ENCODE results near the gene ECE1. TPM values are rescaled to one million over a fixed set of nuclear protein-coding genes. Genes with fewer than 3 reads are reported as not detected.

ECE1 gene
- total and polyA plus RNA-seq, 2 of the 13 experiments (the other 11 are each of a cell fraction or from before 2014, with no cell fraction given): 13.5 to 21.2 TPM

DNA sequence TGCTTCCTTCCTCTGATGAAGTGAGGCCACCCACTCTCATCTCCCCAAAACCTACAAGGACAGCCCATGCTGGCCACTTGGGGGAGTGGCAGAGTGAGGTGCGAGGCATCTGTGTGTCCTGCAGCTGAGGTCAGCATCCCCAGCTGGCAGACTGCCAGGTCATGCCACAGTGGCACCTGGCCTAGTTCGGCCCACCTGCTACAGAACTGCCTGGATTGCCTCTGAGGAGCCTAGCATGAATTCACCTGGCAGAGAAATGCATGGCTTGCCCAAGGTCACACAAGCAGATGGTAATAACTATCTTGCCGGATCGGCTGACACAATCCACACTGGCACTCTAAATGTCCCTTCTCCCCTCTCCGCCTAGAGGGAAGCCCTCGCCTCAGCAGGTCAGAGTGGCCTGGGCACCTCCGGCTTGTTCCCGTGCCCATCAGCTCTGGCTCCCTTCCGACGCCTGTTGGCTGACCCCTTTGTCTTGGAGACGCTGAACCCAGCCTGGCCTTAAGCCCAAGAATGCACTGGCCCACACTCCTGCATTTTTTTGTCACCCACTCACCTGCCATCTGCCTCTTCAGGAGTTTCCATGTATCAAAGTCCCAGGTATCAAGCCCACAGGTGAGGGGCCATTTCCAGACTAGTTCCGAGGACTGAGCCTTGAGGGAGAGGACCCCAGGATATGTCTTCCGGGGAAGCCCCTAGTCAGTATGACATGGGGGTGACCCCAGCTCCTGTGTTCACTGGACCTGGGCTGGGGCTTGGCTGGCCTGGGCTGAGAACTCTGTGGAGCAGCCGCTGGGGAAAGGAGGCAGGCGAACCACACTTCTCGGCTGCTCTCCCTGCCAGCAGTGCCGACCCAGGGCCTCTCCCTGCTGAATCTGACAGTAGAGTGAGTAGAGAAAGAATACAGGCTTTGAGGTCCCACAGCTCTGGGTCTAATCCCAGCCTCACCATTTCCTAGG, 21.7 kb downstream of the ECE1 start:
- Histone ChIP-seq H2AFZ (ENCODE audit: low read length) (no peak overlapping the region), H3K9me3 (ENCODE audit: low read length) (no peaks in the 10 kb centered on the region), H4K20me1 (ENCODE audit: insufficient read depth, low read length) (no peaks in the 10 kb centered on the region), H3K27ac (ENCODE audit: extremely low read length, insufficient read depth, low read length) (peak overlapping the region; percentile 70), H3K4me3 (replicated peaks in 1 of 3; ENCODE audit: insufficient read depth in 1 of 3, low read depth in 2 of 3, low read length in 3 of 3) (no peak overlapping the region), H3K27me3 (ENCODE audit: control insufficient read depth in 1 of 2, insufficient read depth in 2 of 2, low read length in 2 of 2) (no peaks in the 10 kb centered on the region), H3K9ac (ENCODE audit: insufficient read depth, low read depth, low read length) (no peak overlapping the region), H3K4me2 (ENCODE audit: low read depth, low read length) (no peak overlapping the region), H3K4me1 (ENCODE audit: insufficient read depth, low read length) (peaks cover 88% of the 10 kb centered on the region), H3K79me2 (ENCODE audit: insufficient read depth, low read length) (no peaks in the 10 kb centered on the region), H3K36me3 (replicated peaks in 1 of 2; ENCODE audit: control insufficient read depth in 1 of 2, insufficient read depth in 2 of 2, low read length in 2 of 2) (0 out of 5 replicates have a peak, but pooled peaks cover 0 to 3% of the 10 kb centered on the region in 2 experiments)
- ChIA-PET CTCF (ENCODE audit: low intra/inter-chr PET ratio, low total read pairs) (interaction anchor here (1.4 kb wide), 1 partner anchor 77 kb away, joined by 5 read pairs; no protein-coding TSS in a partner anchor), POLR2A (interaction anchor here (1.3 to 2.1 kb wide), 3 partner anchors 12 to 70 kb away, joined by 4 to 26 read pairs (median 5); no protein-coding TSS in a partner anchor)
- DNase-seq (ENCODE audit: low spot score): no peak
- no peak for ATAC-seq
- WGBS (ENCODE audit: low lambda C conversion rate): 91% methylated on average over 13 of the region's 17 CpGs
- in situ Hi-C loops (cut with HindIII; ENCODE audit: extremely low pct_ligation_motif_present, low pct_unique_long_range_greater_than_20kb): no loop called here
- no TSS peak for BruUV-seq (replicated peaks)
- intact Hi-C loops (cut with micrococcal nuclease; ENCODE audit: unreplicated experiment): loop anchor here (5.0 kb wide), 1 partner anchor 69 kb away; no protein-coding TSS in a partner anchor
- TF ChIP-seq ZNF446 (CRISPR knock-in tag; IDR thresholded peaks at IDR 0.05) (0 out of 2 replicates have a peak, but pooled peaks have one; percentile 24), SALL1 (CRISPR knock-in tag; IDR thresholded peaks at IDR 0.05) (peak; percentile 23; the same call in 1 of the 2 replicates), HES4 (CRISPR knock-in tag; IDR thresholded peaks at IDR 0.05; ENCODE audit: borderline replicate concordance) (0 out of 2 replicates have a peak, but pooled peaks have one; percentile 37), SRSF4 (IDR thresholded peaks at IDR 0.05; ENCODE audit: low read depth, low read length, poor library complexity, severe bottlenecking) (no peak), ZNF235 (CRISPR knock-in tag; IDR thresholded peaks at IDR 0.05; ENCODE audit: borderline replicate concordance) (no peak), ZNF891 (CRISPR knock-in tag; IDR thresholded peaks at IDR 0.05) (peak; percentile 54; the same call in 1 of the 2 replicates), HNRNPL (IDR thresholded peaks at IDR 0.05; ENCODE audit: low read depth, low read length) (0 out of 2 replicates have a peak, but pooled peaks have one; percentile 57), ZNF225 (CRISPR knock-in tag; IDR thresholded peaks at IDR 0.05) (0 out of 2 replicates have a peak, but pooled peaks have one; percentile 19), LCORL (IDR thresholded peaks at IDR 0.05) (peak; percentile 37; the same call in 1 of the 2 replicates), LCORL (CRISPR knock-in tag; IDR thresholded peaks at IDR 0.05) (no peak)
- TF ChIP-seq, protein P1, sequence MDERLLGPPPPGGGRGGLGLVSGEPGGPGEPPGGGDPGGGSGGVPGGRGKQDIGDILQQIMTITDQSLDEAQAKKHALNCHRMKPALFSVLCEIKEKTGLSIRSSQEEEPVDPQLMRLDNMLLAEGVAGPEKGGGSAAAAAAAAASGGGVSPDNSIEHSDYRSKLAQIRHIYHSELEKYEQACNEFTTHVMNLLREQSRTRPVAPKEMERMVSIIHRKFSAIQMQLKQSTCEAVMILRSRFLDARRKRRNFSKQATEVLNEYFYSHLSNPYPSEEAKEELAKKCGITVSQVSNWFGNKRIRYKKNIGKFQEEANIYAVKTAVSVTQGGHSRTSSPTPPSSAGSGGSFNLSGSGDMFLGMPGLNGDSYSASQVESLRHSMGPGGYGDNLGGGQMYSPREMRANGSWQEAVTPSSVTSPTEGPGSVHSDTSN (CRISPR knock-in tag; IDR thresholded peaks at IDR 0.05): no peak
- TF ChIP-seq, protein P2, sequence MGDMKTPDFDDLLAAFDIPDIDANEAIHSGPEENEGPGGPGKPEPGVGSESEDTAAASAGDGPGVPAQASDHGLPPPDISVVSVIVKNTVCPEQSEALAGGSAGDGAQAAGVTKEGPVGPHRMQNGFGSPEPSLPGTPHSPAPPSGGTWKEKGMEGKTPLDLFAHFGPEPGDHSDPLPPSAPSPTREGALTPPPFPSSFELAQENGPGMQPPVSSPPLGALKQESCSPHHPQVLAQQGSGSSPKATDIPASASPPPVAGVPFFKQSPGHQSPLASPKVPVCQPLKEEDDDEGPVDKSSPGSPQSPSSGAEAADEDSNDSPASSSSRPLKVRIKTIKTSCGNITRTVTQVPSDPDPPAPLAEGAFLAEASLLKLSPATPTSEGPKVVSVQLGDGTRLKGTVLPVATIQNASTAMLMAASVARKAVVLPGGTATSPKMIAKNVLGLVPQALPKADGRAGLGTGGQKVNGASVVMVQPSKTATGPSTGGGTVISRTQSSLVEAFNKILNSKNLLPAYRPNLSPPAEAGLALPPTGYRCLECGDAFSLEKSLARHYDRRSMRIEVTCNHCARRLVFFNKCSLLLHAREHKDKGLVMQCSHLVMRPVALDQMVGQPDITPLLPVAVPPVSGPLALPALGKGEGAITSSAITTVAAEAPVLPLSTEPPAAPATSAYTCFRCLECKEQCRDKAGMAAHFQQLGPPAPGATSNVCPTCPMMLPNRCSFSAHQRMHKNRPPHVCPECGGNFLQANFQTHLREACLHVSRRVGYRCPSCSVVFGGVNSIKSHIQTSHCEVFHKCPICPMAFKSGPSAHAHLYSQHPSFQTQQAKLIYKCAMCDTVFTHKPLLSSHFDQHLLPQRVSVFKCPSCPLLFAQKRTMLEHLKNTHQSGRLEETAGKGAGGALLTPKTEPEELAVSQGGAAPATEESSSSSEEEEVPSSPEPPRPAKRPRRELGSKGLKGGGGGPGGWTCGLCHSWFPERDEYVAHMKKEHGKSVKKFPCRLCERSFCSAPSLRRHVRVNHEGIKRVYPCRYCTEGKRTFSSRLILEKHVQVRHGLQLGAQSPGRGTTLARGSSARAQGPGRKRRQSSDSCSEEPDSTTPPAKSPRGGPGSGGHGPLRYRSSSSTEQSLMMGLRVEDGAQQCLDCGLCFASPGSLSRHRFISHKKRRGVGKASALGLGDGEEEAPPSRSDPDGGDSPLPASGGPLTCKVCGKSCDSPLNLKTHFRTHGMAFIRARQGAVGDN (CRISPR knock-in tag; IDR thresholded peaks at IDR 0.05): peak; percentile 64
- TF ChIP-seq, protein P3, sequence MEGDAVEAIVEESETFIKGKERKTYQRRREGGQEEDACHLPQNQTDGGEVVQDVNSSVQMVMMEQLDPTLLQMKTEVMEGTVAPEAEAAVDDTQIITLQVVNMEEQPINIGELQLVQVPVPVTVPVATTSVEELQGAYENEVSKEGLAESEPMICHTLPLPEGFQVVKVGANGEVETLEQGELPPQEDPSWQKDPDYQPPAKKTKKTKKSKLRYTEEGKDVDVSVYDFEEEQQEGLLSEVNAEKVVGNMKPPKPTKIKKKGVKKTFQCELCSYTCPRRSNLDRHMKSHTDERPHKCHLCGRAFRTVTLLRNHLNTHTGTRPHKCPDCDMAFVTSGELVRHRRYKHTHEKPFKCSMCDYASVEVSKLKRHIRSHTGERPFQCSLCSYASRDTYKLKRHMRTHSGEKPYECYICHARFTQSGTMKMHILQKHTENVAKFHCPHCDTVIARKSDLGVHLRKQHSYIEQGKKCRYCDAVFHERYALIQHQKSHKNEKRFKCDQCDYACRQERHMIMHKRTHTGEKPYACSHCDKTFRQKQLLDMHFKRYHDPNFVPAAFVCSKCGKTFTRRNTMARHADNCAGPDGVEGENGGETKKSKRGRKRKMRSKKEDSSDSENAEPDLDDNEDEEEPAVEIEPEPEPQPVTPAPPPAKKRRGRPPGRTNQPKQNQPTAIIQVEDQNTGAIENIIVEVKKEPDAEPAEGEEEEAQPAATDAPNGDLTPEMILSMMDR (CRISPR knock-in tag; IDR thresholded peaks at IDR 0.05): peak; percentile 33
- FAIRE-seq: no peak

All from HepG2 (cell line).